Measurements from ENCODE around the gene SPRING1.

The SPRING1 gene

GRCh38 chr12:116698116-116698515 is 39.8 kb downstream of the SPRING1 start:
- TF ChIP-seq CTCF (IDR thresholded peaks at IDR 0.05; ENCODE audit: insufficient read depth, low read depth, low read length, missing control alignments) = no peak

GRCh38 chr12:116697716-116698115 is 40.2 kb downstream of the SPRING1 start:
- H3K4me3 ChIP-seq (ENCODE audit: low read length) = no peak overlapping the region
- TF ChIP-seq CTCF (IDR thresholded peaks at IDR 0.05; ENCODE audit: insufficient read depth, low read depth, low read length, missing control alignments) = no peak
- DNase-seq (ENCODE audit: low read depth) = no peak

More at GRCh38 chr12:116698116-116698515, 39.8 kb downstream of the SPRING1 start:
- DNase-seq (ENCODE audit: low read depth) = peak; percentile 56
- no peak overlapping the region for H3K4me3 ChIP-seq (ENCODE audit: low read length)

GRCh38 chr12:116697305-116697704 is 40.6 kb downstream of the SPRING1 start:
- peak; percentile 29 for DNase-seq (ENCODE audit: low read depth)
- TF ChIP-seq CTCF (IDR thresholded peaks at IDR 0.05; ENCODE audit: insufficient read depth, low read depth, low read length, missing control alignments) = peak; percentile 25
- no peak overlapping the region for H3K4me3 ChIP-seq (ENCODE audit: low read length)

- DNase-seq (ENCODE audit: low read depth) = no peak
- no peak overlapping the region for H3K4me3 ChIP-seq (ENCODE audit: low read length)
- no peak for TF ChIP-seq CTCF (IDR thresholded peaks at IDR 0.05; ENCODE audit: insufficient read depth, low read depth, low read length, missing control alignments)
These were observed 42.5 kb downstream of the SPRING1 start for GRCh38 chr12:116695464-116695725.

- no peak for DNase-seq (ENCODE audit: low read depth)
- H3K4me3 ChIP-seq (ENCODE audit: low read length) = no peak overlapping the region
- TF ChIP-seq CTCF (IDR thresholded peaks at IDR 0.05; ENCODE audit: insufficient read depth, low read depth, low read length, missing control alignments) = no peak
These were observed 43.0 kb downstream of the SPRING1 start for GRCh38 chr12:116694653-116695463.

- no peak for TF ChIP-seq CTCF (IDR thresholded peaks at IDR 0.05; ENCODE audit: insufficient read depth, low read depth, low read length, missing control alignments)
- no peak overlapping the region for H3K4me3 ChIP-seq (ENCODE audit: low read length)
- peak; percentile 43 for DNase-seq (ENCODE audit: low read depth)
These were observed 44.3 kb downstream of the SPRING1 start for GRCh38 chr12:116693286-116694227.

Measured in epithelial cell of esophagus (primary cell).